ENCODE data around the gene NEK4. TPM values are rescaled to one million over a fixed set of nuclear protein-coding genes. Genes with fewer than 3 reads are reported as not detected.

NEK4 gene
- total RNA-seq, 1 donor from 2014 or later, result 11.4 TPM

- H3K9me3 ChIP-seq, result no peaks in the 10 kb centered on the region
- H3K27ac ChIP-seq, result peak overlapping the region; percentile 53 to 63
- intact Hi-C loops (cut with DNase I), result loop anchor here (2.0 to 5.0 kb wide), 2 partner anchors 61 to 125 kb away; partner anchors contain the start of genes ITIH4 and STIMATE
- H3K27me3 ChIP-seq, result no peaks in the 10 kb centered on the region
- TF ChIP-seq CTCF (IDR thresholded peaks at IDR 0.05), result no peak
- DNase-seq (ENCODE audit: low spot score in 2 of 2), result no peak
- peak overlapping the region; percentile 90 to 92 for H3K4me3 ChIP-seq
- peaks cover 7 to 8% of the 10 kb centered on the region in 2 donors for H3K4me1 ChIP-seq
- peaks cover 0 to 8% of the 10 kb centered on the region in 2 donors for H3K36me3 ChIP-seq
Measured at GRCh38 chr3:52771334-52771681, 568 bp upstream of the NEK4 start.

- Histone ChIP-seq H3K27ac (peak overlapping the region; percentile 53 to 63), H3K4me3 (peak overlapping the region; percentile 90 to 92), H3K27me3 (no peaks in the 10 kb centered on the region), H3K4me1 (peaks cover 7 to 8% of the 10 kb centered on the region in 2 donors), H3K9me3 (no peaks in the 10 kb centered on the region), H3K36me3 (peaks cover under 1 to 18% of the 10 kb centered on the region in 2 donors)
- no peak for DNase-seq (ENCODE audit: low spot score in 2 of 2)
- TF ChIP-seq CTCF (IDR thresholded peaks at IDR 0.05), result no peak
- intact Hi-C loops (cut with DNase I), result loop anchor here (2.0 to 5.0 kb wide), 2 partner anchors 62 to 127 kb away; partner anchors contain the start of genes ITIH4 and STIMATE
Measured at GRCh38 chr3:52769786-52770455, 819 bp downstream of the NEK4 start.

GRCh38 chr3:52763466-52763865 is 7.3 kb downstream of the NEK4 start:
- DNase-seq (ENCODE audit: low spot score in 2 of 2), result no peak
- no peak overlapping the region for H3K27ac ChIP-seq
- no peaks in the 10 kb centered on the region for H3K4me1 ChIP-seq
- H3K27me3 ChIP-seq, result no peaks in the 10 kb centered on the region
- TF ChIP-seq CTCF (IDR thresholded peaks at IDR 0.05), result no peak
- H3K4me3 ChIP-seq, result no peak overlapping the region
- peaks cover 29 to 75% of the 10 kb centered on the region in 2 donors for H3K36me3 ChIP-seq
- no peaks in the 10 kb centered on the region for H3K9me3 ChIP-seq
- intact Hi-C loops (cut with DNase I), result no loop called here

GRCh38 chr3:52756141-52756540 is 14.6 kb downstream of the NEK4 start:
- DNase-seq (ENCODE audit: low spot score in 2 of 2), result no peak
- TF ChIP-seq CTCF (IDR thresholded peaks at IDR 0.05), result no peak
- intact Hi-C loops (cut with DNase I), result no loop called here
- peaks cover 52 to 77% of the 10 kb centered on the region in 2 donors for H3K36me3 ChIP-seq
- no peaks in the 10 kb centered on the region for H3K9me3 ChIP-seq
- no peak overlapping the region for H3K27ac ChIP-seq
- no peak overlapping the region for H3K4me3 ChIP-seq
- H3K4me1 ChIP-seq, result no peaks in the 10 kb centered on the region
- H3K27me3 ChIP-seq, result no peaks in the 10 kb centered on the region

GRCh38 chr3:52754373-52754772 is 16.4 kb downstream of the NEK4 start:
- H3K4me1 ChIP-seq, result no peaks in the 10 kb centered on the region
- no peak for TF ChIP-seq CTCF (IDR thresholded peaks at IDR 0.05)
- H3K27ac ChIP-seq, result no peak overlapping the region
- H3K36me3 ChIP-seq, result peaks cover 53 to 81% of the 10 kb centered on the region in 2 donors
- H3K4me3 ChIP-seq, result no peak overlapping the region
- intact Hi-C loops (cut with DNase I), result no loop called here
- no peaks in the 10 kb centered on the region for H3K27me3 ChIP-seq
- no peaks in the 10 kb centered on the region for H3K9me3 ChIP-seq
- no peak for DNase-seq (ENCODE audit: low spot score in 2 of 2)

All from ascending aorta (tissue), 2 donors.